GM15510 (cell line): ENCODE data around the gene COL25A1.

Experiments used
- POLR2A ChIP-seq: IDR thresholded peaks from 3 replicates; pipeline ENCODE4 v1.6.1; 2011; ENCODE audit warnings: borderline replicate concordance; ENCODE audit not compliant: insufficient read length; ENCODE audit errors: extremely low read depth

COL25A1 gene

DNA sequence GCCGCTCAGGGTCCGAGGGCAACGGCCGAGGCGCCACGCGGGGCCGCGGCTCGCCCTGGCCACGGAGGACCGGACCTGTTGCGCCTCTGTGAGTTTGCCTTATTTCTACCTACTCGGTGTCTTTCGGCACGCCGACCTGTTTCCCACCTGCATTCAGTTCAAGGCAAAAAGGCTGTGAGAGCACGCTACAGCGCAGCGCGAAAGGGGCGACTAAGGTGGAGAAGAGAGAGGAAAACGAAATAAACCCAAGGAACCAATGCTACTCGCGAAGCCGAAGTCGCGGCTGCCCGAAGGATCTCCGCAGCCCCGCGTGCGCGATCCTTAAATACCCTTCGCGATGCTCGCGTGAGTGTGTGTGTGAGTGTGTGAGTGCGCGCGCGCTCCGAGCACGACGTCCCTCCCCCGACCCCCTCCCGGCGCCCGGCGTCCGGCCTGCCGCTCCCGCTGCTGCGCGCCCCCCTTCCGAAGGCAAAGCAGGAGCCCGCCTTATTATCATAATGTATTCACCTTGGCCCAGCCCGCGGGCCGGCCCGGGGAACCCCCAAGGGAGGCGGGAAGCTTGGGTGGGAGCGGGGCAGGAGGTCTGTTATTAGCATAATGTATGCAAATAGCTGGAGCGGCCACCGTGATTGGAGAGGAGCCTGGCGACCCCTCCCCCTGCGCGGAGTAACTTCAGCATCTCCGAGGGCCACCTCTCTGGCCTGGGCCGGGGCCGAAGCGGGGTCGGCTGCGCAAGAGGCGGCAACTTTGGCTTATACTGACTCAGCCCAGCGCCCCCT is at the start of gene COL25A1:
Gene COL25A1, minus strand, starts transcription at position 298 of the 779 bp plus-strand sequence.
- no peak for TF ChIP-seq POLR2A

DNA sequence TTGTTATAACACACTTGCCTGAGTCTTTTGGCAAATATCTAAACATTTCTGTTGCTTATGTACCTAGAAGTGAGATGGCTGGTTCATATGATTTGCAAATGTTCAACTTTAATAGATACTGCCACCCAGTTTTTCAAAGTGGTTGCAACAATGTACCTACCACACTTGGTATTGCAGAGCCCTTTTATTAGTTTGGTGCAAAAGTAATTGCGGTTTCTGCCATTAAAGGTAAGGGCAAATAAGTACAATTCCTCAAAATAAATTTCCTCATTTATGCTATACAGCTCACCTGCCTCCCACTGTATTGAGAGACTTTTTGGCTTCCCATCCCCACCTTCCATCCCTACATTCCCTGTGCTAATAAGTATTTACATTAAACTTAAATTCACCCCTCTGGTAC is 47.7 kb upstream of the COL25A1 start:
- no peak for TF ChIP-seq POLR2A

- TF ChIP-seq POLR2A, result no peak
Observed at GRCh38 chr4:109334129-109335105, 32.0 kb upstream of the COL25A1 start.

GRCh38 chr4:109332926-109333464 is 30.5 kb upstream of the COL25A1 start:
- no peak for TF ChIP-seq POLR2A

- no peak for TF ChIP-seq POLR2A
Observed at GRCh38 chr4:109327641-109328040, 25.2 kb upstream of the COL25A1 start.

GRCh38 chr4:109325698-109326097 is 23.2 kb upstream of the COL25A1 start:
- TF ChIP-seq POLR2A, result no peak

DNA sequence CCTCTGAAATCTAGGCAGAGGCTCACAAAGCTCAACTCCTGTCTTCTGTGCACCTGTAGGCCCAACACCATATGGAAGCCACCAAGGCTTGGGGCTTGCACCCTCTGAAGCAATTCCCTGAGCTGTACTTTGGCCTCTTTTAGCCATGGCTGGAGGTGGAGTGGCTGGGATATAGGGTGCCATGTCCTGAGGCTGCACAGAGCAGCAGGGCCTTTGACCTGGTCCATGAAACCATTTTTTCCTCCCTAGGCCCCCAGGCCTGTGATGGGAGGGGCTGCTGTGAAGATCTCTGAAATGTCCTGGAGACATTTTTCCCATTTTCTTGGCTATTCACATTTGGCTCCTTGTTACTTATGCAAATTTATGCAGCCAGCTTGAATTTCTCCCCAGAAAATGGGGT is 20.9 kb upstream of the COL25A1 start:
- no peak for TF ChIP-seq POLR2A

DNA sequence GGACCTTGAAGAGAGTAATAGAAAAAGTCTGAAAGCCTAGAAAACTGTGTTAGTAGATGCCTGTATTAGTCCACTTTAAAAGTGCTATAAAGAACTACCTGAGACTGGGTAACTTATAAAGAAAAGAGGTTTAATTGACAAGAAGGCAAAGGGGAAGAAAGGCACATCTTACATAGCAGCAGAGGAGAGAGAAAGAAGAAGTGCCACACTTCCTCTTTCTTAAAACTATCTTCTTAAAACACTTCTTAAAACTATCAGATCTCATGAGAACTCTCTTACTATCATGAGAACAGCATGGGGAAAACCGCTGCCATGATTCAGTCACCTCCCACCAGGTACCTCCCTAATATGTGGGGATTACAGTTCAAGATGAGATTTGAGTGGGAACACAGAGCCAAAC is 18.8 kb upstream of the COL25A1 start:
- TF ChIP-seq POLR2A, result no peak

- TF ChIP-seq POLR2A, result no peak
Observed at GRCh38 chr4:109319684-109320083, 17.2 kb upstream of the COL25A1 start.

- no peak for TF ChIP-seq POLR2A
Observed at GRCh38 chr4:109319156-109319555, 16.7 kb upstream of the COL25A1 start.

GRCh38 chr4:109315818-109316217 is 13.4 kb upstream of the COL25A1 start:
- no peak for TF ChIP-seq POLR2A

GRCh38 chr4:109315341-109315740 is 12.9 kb upstream of the COL25A1 start:
- TF ChIP-seq POLR2A, result no peak

GRCh38 chr4:109313168-109314133 is 11.0 kb upstream of the COL25A1 start:
- no peak for TF ChIP-seq POLR2A

- TF ChIP-seq POLR2A, result no peak
Observed at GRCh38 chr4:109303140-109303496, 660 bp upstream of the COL25A1 start.
